Tibial artery (tissue), 4 donors: ENCODE data around the gene MASP2.
"Not testable (repeated sequence)": the region's sequence is repeated elsewhere in the genome, so short reads cannot be mapped to it uniquely, and the experiment has no call there.

Experiments used
- DNase-seq, 2 donors: peaks; one replicate each; pipeline ENCODE4 v3.0.0-alpha.2; 2019
- H3K27ac ChIP-seq, 2 donors: fragments of 200-600 bp; sonication (generic) in 1 of 2; 1 replicate in 1 of 2; 2 replicates in 1 of 2; pipeline ENCODE4 v1.5.1; 2018 to 2019; ENCODE audit warnings: mild to moderate bottlenecking in 1 of 2
- H3K27me3 ChIP-seq, 2 donors: fragments of 200-600 bp; sonication (generic) in 1 of 2; one replicate each; pipeline versions ENCODE4 v1.5.1 to v1.6.0; 2016 to 2019
- H3K36me3 ChIP-seq, 3 donors: fragments of 200-600 bp; sonication (generic) in 2 of 3; one replicate each; pipeline ENCODE4 v1.5.1; 2016 to 2019; ENCODE audit warnings: mild to moderate bottlenecking in 2 of 3
- H3K4me1 ChIP-seq, 4 donors: fragments of 200-600 bp; sonication (generic) in 2 of 4; 1 replicate in 3 of 4; 2 replicates in 1 of 4; pipeline ENCODE4 v1.5.1; 2016 to 2019
- H3K4me3 ChIP-seq, 2 donors: fragments of 200-600 bp; sonication (generic) in 1 of 2; 1 replicate in 1 of 2; 2 replicates in 1 of 2; pipeline ENCODE4 v1.5.1; 2018 to 2019; ENCODE audit warnings: mild to moderate bottlenecking in 2 of 2
- H3K9me3 ChIP-seq, 3 donors: fragments of 200-600 bp; sonication (generic) in 1 of 3; one replicate each; pipeline ENCODE4 v1.5.1; 2016 to 2019
- intact Hi-C: fragments of 100-400 bp; cut with DNase I; formaldehyde crosslinking; loops from one replicate; pipeline ENCODE4 v1.15.0; 2023; ENCODE audit warnings: low total_unique reads
- TF ChIP-seq, protein P1 (sequence below), 2 experiments: fragments of 200-600 bp in 1 of 2; fragments of 450-650 bp in 1 of 2; IDR thresholded peaks; one replicate each; pipeline ENCODE4 v1.5.1; 2017 to 2019; ENCODE audit warnings: antibody characterized with exemption in 2 of 2, mild to moderate bottlenecking in 1 of 2, moderate library complexity in 1 of 2

The MASP2 gene

DNA sequence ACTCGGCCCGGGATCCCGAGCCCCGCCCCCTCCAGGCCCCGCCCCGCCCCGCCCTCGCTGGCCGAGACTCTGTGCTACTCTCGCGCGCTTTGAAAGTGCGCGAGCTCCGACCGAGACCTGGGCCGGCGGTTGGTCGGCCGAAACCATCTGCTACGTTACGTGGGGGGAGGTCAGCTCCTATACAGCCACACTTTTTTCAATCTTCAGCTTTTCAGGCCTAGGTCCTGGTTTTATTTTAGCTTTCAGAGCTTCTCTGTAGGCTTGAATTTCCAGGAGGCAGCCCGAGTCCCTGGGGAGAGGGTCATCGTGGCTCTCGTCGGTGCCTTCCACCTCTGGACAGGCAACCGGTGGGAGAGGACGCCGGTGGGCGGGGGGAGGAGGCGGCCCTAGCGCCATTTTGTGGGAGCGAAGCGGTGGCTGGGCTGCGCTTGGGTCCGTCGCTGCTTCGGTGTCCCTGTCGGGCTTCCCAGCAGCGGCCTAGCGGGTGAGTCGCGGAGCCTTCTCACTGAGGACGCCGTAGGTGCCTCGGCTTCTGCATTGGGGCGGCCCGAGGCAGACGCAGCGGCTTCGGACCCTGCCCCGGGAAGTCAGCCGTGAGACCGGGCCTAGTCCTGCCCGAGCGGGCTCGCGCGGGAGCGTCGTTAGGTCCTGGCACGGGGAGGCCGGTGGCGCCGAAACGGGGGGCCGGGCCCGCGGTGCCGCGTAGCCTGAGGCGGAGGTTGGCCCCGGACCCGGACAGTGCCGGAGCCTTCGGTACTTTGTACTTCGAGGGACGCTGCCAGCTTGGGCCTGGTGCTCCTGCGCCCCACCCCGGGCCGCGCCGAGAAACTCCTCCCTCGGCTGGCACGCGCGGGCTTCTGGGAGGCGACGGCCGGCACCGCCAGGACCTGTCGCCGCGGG, 34.5 kb downstream of the MASP2 start, which contains the start of gene TARDBP:
TSS of gene TARDBP (plus strand) at position 395 of the 900 bp plus-strand sequence. CDS start 1,074 bp downstream, outside the sequence.
- no peaks in the 10 kb centered on the region for H3K27me3 ChIP-seq
- intact Hi-C loops = loop anchor here (5.0 kb wide), 1 partner anchor 1100 kb away; the partner anchor contains the start of gene CTNNBIP1
- H3K27ac ChIP-seq = peak within 1 kb of the TSS; percentile 87 to 96
- H3K4me3 ChIP-seq = peak within 1 kb of the TSS; percentile 77 to 97
- DNase-seq = peak; percentile 78 to 92
- no peaks in the 10 kb centered on the region for H3K9me3 ChIP-seq
- TF ChIP-seq, protein P1, sequence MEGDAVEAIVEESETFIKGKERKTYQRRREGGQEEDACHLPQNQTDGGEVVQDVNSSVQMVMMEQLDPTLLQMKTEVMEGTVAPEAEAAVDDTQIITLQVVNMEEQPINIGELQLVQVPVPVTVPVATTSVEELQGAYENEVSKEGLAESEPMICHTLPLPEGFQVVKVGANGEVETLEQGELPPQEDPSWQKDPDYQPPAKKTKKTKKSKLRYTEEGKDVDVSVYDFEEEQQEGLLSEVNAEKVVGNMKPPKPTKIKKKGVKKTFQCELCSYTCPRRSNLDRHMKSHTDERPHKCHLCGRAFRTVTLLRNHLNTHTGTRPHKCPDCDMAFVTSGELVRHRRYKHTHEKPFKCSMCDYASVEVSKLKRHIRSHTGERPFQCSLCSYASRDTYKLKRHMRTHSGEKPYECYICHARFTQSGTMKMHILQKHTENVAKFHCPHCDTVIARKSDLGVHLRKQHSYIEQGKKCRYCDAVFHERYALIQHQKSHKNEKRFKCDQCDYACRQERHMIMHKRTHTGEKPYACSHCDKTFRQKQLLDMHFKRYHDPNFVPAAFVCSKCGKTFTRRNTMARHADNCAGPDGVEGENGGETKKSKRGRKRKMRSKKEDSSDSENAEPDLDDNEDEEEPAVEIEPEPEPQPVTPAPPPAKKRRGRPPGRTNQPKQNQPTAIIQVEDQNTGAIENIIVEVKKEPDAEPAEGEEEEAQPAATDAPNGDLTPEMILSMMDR (IDR thresholded peaks at IDR 0.05) = peak in 1 of 2 experiments; percentile 5
- H3K36me3 ChIP-seq = peaks cover 35 to 40% (median 38%) of the 10 kb centered on the region in 3 donors
- H3K4me1 ChIP-seq = peaks cover 0 to 40% (median 31%) of the 10 kb centered on the region in 4 donors

DNA sequence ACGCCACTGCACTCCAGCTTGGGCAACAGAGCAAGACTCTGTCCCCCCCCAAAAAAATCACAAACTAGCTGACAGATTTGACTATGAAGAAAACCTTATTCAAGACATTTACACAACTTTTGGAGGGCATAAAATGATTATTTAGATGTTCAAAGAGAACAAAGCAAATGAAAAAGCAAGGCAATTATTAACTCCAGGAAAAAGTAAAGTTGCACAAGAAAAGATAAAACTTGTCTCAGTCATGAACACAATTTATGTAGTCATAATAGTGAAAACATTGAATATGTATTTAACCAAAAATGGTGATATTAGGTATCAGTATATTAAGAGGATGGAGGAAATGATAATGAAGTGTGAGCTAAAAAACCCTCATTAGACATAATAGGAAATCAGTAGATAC, 46.5 kb downstream of the MASP2 start:
- peaks cover 0 to 10% (median 0%) of the 10 kb centered on the region in 3 donors for H3K9me3 ChIP-seq
- H3K4me1 ChIP-seq = no peaks in the 10 kb centered on the region
- no peak overlapping the region for H3K27ac ChIP-seq
- no peak for DNase-seq
- TF ChIP-seq, protein P1 (IDR thresholded peaks at IDR 0.05) = no peak
- no peak overlapping the region for H3K4me3 ChIP-seq
- intact Hi-C loops = no loop called here
- H3K27me3 ChIP-seq = no peaks in the 10 kb centered on the region
- H3K36me3 ChIP-seq = no peaks in the 10 kb centered on the region

DNA sequence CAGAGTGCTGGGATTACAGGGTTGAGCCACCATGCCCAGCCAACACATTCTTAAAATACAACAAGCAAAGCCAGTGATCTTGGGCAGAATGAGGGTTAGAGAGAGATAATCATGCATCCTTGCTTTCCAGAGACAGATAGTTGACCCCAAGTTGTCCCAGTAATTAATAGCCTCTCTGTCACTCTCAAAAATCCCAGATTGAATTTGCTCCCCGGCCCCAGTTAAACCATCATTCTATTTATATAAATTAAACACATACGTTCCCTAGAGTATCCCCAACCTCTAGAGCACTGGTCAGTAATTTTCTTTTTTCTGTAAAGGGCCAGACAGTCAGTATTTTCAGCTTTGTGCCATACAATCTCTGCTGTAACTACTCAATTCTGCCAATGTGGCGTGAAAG, 50.9 kb downstream of the MASP2 start:
- intact Hi-C loops = no loop called here
- Histone ChIP-seq H3K27ac (no peak overlapping the region), H3K9me3 (peaks cover 0 to 10% (median 0%) of the 10 kb centered on the region in 3 donors), H3K4me1 (no peaks in the 10 kb centered on the region), H3K27me3 (peaks cover 0 to 3% of the 10 kb centered on the region in 2 donors), H3K36me3 (no peaks in the 10 kb centered on the region), H3K4me3 (no peak overlapping the region)
- no peak for DNase-seq
- TF ChIP-seq, protein P1 (IDR thresholded peaks at IDR 0.05) = no peak

DNA sequence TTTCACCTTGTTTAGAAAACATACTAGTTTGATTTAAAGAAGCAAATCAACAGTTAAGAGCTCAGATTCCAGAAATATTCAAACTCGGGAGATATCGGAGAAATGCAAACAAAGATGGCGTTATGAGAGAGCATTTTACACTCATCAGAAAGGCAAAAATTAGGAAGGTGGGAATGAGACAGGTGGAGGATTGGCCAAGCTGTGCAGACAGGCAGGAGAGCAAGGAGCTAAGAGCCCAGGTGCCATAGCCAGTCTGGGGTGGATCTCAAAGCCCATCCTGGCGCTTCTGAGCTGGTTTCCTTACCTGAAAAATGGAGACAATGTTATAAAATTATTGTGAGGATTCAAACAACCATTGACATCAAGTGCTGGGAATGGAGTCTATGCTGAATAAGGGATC, 54.2 kb downstream of the MASP2 start:
- no peaks in the 10 kb centered on the region for H3K9me3 ChIP-seq
- DNase-seq = no peak
- H3K4me3 ChIP-seq = no peak overlapping the region
- intact Hi-C loops = no loop called here
- H3K27me3 ChIP-seq = peaks cover 0 to 3% of the 10 kb centered on the region in 2 donors
- TF ChIP-seq, protein P1 (IDR thresholded peaks at IDR 0.05) = no peak
- H3K36me3 ChIP-seq = no peaks in the 10 kb centered on the region
- H3K27ac ChIP-seq = no peak overlapping the region
- no peaks in the 10 kb centered on the region for H3K4me1 ChIP-seq

DNA sequence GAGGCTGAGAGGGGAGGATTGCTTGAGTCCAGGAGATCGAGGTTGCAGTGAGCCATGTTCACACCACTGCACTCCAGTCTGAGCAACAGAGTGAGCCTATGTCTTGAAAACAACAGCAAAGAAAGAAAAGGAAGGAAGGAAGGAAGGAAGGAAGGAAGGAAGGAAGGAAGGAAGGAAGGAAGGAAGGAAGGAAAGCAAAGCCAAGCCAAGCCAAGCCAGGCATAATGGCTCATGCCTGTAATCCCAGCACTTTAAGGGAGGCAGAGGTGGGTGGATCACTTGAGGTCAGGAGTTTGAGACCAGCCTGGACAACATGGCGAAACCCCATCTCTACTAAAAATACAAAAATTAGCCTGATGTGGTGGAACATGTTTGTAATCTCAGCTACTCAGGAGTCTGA, 55.0 kb downstream of the MASP2 start:
- DNase-seq, intact Hi-C loops, H3K4me1 ChIP-seq, H3K9me3 ChIP-seq, H3K36me3 ChIP-seq, H3K4me3 ChIP-seq, H3K27ac ChIP-seq, H3K27me3 ChIP-seq: not testable (repeated sequence)

DNA sequence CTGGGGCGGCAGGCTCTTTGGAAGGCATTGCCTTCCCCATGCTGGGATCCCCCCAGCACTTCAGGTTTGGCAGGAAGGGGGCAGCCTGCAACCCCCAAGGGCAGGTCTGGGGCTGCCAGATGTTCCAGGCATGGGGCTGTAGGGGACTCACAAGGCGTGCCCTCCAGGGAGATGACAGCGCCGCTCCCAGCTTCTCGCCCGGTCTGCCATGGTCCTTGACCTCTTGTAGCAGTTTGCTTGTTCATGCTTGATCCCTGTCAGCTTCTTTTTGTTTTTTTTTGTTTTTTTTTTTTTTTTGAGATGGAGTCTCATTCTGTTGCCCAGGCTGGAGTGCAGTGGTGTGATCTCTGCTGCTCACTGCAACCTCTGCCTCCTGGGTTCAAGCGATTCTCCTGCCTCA, 56.2 kb downstream of the MASP2 start:
- H3K27me3 ChIP-seq = peaks cover 0 to 3% of the 10 kb centered on the region in 2 donors
- no peaks in the 10 kb centered on the region for H3K4me1 ChIP-seq
- H3K36me3 ChIP-seq = no peaks in the 10 kb centered on the region
- no peaks in the 10 kb centered on the region for H3K9me3 ChIP-seq
- intact Hi-C loops = no loop called here
- no peak for DNase-seq
- H3K4me3 ChIP-seq = no peak overlapping the region
- H3K27ac ChIP-seq = no peak overlapping the region
- TF ChIP-seq, protein P1 (IDR thresholded peaks at IDR 0.05) = no peak

DNA sequence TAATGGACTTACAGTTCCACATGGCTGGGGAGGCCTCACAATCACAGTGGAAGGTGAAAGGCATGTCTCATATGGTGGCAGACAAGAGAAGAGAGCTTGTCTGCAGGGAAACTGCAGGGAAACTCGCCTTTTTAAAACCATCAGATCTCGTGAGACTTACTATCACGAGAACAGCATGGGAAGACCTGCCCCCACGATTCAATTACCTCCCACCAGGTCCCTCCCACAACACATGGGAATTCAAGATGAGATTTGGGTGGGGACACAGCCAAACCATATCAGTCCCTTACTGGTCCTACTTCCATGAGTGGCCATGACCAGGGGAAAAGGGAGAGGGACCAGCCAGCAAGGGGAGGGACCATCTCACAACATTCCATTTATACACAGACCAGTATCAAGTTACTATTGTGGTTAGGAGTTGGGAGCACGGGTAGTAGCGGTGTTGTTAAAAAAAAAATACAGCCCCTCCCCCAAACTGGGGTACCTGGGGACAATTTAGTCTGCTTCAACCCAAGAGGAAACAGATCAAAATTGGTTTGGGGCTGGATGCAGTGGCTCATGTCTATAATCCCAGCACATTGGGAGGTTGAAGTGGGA, 57.0 kb downstream of the MASP2 start:
- intact Hi-C loops, H3K27ac ChIP-seq, H3K27me3 ChIP-seq: not testable (repeated sequence)

More for the DNA sequence above, 57.0 kb downstream of the MASP2 start:
- not testable (repeated sequence) for H3K4me3 ChIP-seq, H3K9me3 ChIP-seq, H3K36me3 ChIP-seq, H3K4me1 ChIP-seq, DNase-seq
